HL-60 (cell line): Measurements from ENCODE around the gene PPIL1.

Experiments used
- GABPA ChIP-seq: IDR thresholded peaks from 2 replicates; pipeline ENCODE4 v1.6.1; 2012; ENCODE audit warnings: low read depth
- POLR2AphosphoS5 ChIP-seq: IDR thresholded peaks from 2 replicates; pipeline ENCODE4 v1.6.1; 2012; ENCODE audit warnings: low read depth
- TF ChIP-seq, protein P1 (sequence below): IDR thresholded peaks from one replicate; pipeline ENCODE4 v1.5.1; 2011; ENCODE audit warnings: low read length, control low read depth, inconsistent platforms; ENCODE audit not compliant: insufficient read depth
- TF ChIP-seq, protein P2 (sequence below): IDR thresholded peaks from 2 replicates; pipeline ENCODE4 v1.6.1; 2012; ENCODE audit warnings: low read depth; ENCODE audit not compliant: insufficient replicate concordance

DNA sequence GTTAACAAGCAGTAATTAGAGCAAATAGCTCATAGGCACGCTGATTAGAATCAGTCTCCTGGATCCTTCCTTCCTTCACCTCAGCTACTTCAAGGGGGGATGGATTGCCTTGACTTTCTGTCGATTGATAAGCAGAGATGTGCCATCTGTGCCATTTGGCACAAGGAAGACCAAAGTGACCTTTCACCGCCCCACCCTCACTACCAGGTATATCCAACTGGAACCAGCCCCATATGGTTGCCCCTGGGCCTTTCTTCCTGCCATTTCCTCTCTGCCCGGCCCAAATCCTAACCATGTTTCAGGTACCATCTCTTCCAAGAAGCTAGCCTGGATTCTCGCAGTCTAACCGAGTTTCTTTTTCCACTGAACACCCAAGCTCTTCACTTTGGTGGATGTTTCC is 26.6 kb downstream of the PPIL1 start:
- TF ChIP-seq POLR2AphosphoS5: no peak
- no peak for TF ChIP-seq GABPA
- TF ChIP-seq, protein P1, sequence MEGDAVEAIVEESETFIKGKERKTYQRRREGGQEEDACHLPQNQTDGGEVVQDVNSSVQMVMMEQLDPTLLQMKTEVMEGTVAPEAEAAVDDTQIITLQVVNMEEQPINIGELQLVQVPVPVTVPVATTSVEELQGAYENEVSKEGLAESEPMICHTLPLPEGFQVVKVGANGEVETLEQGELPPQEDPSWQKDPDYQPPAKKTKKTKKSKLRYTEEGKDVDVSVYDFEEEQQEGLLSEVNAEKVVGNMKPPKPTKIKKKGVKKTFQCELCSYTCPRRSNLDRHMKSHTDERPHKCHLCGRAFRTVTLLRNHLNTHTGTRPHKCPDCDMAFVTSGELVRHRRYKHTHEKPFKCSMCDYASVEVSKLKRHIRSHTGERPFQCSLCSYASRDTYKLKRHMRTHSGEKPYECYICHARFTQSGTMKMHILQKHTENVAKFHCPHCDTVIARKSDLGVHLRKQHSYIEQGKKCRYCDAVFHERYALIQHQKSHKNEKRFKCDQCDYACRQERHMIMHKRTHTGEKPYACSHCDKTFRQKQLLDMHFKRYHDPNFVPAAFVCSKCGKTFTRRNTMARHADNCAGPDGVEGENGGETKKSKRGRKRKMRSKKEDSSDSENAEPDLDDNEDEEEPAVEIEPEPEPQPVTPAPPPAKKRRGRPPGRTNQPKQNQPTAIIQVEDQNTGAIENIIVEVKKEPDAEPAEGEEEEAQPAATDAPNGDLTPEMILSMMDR: no peak
- TF ChIP-seq, protein P2, sequence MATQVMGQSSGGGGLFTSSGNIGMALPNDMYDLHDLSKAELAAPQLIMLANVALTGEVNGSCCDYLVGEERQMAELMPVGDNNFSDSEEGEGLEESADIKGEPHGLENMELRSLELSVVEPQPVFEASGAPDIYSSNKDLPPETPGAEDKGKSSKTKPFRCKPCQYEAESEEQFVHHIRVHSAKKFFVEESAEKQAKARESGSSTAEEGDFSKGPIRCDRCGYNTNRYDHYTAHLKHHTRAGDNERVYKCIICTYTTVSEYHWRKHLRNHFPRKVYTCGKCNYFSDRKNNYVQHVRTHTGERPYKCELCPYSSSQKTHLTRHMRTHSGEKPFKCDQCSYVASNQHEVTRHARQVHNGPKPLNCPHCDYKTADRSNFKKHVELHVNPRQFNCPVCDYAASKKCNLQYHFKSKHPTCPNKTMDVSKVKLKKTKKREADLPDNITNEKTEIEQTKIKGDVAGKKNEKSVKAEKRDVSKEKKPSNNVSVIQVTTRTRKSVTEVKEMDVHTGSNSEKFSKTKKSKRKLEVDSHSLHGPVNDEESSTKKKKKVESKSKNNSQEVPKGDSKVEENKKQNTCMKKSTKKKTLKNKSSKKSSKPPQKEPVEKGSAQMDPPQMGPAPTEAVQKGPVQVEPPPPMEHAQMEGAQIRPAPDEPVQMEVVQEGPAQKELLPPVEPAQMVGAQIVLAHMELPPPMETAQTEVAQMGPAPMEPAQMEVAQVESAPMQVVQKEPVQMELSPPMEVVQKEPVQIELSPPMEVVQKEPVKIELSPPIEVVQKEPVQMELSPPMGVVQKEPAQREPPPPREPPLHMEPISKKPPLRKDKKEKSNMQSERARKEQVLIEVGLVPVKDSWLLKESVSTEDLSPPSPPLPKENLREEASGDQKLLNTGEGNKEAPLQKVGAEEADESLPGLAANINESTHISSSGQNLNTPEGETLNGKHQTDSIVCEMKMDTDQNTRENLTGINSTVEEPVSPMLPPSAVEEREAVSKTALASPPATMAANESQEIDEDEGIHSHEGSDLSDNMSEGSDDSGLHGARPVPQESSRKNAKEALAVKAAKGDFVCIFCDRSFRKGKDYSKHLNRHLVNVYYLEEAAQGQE: no peak
